RWPE1 (cell line): ENCODE data around the gene PODN.

Experiments used
- CTCF ChIA-PET: fragments of 350-600 bp; sonication (Branson Sonifier 250); formaldehyde crosslinking; extraction: SDS; loops from one replicate; lab custom pipeline; 2021; lab: Yijun Ruan, JAX
- POLR2A ChIA-PET: fragments of 400-600 bp; formaldehyde crosslinking; extraction: SDS; loops from one replicate; lab custom pipeline; 2020; ENCODE audit warnings: antibody characterized with exemption; ENCODE audit not compliant: low non-redundant PET; lab: Yijun Ruan, JAX
- DNase-seq: peaks from one replicate; pipeline ENCODE4 v3.0.0; 2012; ENCODE audit warnings: low spot score
- H3K27ac ChIP-seq: fragments of 450-650 bp; 2 replicates; pipeline ENCODE4 v1.5.1; 2017
- CTCF ChIP-seq: fragments of 450-650 bp; conservative IDR thresholded peaks from 2 replicates; pipeline ENCODE4 v1.5.1; 2017; ENCODE audit warnings: low read depth, mild to moderate bottlenecking

The PODN gene

GRCh38 chr1:53130878-53131589, 69.0 kb downstream of the PODN start:
- DNase-seq = no peak
- TF ChIP-seq CTCF = no peak
- ChIA-PET POLR2A (no interaction called here), CTCF (no interaction called here)
- no peak overlapping the region for H3K27ac ChIP-seq

- POLR2A ChIA-PET = no interaction called here
- no peak for DNase-seq
- no peak for TF ChIP-seq CTCF
- H3K27ac ChIP-seq = no peak overlapping the region
- CTCF ChIA-PET = no interaction called here
Measured at GRCh38 chr1:53131590-53131938, 69.6 kb downstream of the PODN start.

DNA sequence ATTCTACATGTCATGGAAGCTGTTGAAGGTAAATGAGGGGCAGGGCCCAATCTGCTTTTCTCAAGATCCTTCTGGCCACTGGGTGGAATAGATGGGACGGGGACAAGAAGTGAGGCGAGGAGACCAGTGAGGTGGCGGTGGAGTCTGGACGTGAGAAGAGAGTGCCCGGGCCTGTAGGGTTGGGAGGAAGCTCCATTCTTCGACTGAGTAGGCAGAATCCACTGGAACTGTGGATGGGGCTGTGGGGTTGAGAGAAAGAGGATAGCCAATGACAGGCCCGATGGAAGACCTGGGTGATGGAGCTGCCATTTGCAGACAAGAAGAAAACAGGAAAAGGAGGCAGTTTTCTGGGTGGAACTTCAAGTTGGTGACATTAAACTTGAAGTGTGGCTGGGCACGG, 70.2 kb downstream of the PODN start:
- CTCF ChIA-PET = interaction anchor here (0.6 kb wide), 1 partner anchor 23 kb away, joined by 3 read pairs; no protein-coding TSS in a partner anchor

GRCh38 chr1:53133261-53134041, 71.4 kb downstream of the PODN start:
- POLR2A ChIA-PET = no interaction called here
- CTCF ChIA-PET = interaction anchor here (0.6 to 0.7 kb wide), 2 partner anchors 76 to 634 kb away, joined by 3 read pairs; no protein-coding TSS in a partner anchor
- DNase-seq = no peak
- no peak for TF ChIP-seq CTCF
- H3K27ac ChIP-seq = no peak overlapping the region

More for the DNA sequence above, 70.2 kb downstream of the PODN start:
- TF ChIP-seq CTCF = no peak
- DNase-seq = no peak
- POLR2A ChIA-PET = no interaction called here
- H3K27ac ChIP-seq = no peak overlapping the region

DNA sequence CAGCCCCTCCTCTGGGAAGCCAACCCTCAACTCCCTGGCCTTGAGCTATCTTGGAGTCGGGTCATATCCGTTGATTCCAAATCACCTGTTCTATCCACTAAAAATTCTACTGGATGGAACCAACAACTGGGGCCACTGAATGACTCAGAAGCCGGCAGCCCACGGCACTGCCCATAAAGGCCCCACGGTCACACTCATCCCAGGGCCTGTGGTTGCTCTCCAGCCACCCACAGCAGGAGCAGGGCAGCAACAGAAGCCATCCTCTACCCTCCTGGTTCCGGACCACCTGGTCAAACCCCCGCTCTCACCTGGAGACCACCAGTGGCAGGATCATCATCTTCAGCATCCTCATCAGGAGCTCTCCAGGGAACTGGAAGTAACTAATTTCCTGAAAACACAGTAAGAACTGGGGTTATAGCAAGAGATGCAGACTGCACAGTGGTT, 72.1 kb downstream of the PODN start:
- no peak overlapping the region for H3K27ac ChIP-seq
- ChIA-PET POLR2A (no interaction called here), CTCF (interaction anchor here (0.6 kb wide), 1 partner anchor 633 kb away, joined by 3 read pairs; no protein-coding TSS in a partner anchor)
- TF ChIP-seq CTCF = no peak
- DNase-seq = no peak
